ENCODE data around the gene TAC3. TPM values are rescaled to one million over a fixed set of nuclear protein-coding genes. Genes with fewer than 3 reads are reported as not detected.
A peak's percentile ranks its signal among the peaks of the same experiment; 100 is the strongest.
"Not testable (repeated sequence)": the region's sequence is repeated elsewhere in the genome, so short reads cannot be mapped to it uniquely, and the experiment has no call there.

Gene TAC3
- total RNA-seq, 2 donors from 2014 or later: 1.4 to 2.8 TPM

DNA sequence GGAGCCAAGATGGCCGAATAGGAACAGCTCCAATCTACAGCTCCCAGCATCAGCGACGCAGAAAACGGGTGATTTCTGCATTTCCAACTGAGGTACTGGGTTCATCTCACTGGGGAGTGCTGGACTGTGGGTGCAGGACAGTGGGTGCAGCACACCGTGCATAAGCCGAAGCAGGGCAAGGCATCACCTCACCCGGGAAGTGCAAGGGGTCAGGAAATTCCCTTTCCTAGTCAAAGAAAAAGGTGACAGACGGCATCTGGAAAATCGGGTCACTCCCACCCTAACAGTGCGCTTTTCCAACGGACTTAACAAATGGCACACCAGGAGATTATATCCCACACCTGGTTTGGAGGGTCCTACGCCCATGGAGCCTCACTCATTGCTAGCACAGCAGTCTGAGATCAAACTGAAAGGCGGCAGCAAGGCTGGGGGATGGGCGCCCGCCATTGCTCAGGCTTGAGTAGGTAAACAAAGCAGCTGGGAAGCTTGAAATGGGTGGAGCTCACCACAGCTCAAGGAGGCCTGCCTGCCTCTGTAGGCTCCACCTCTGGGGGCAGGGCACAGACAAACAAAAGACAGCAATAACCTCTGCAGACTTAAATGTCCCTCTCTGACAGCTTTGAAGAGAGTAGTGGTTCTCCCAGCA lies 50.2 kb downstream of the TAC3 start:
- intact Hi-C loops (cut with DNase I, micrococcal nuclease); ATAC-seq: not testable (repeated sequence)
- DNase-seq: peak in 1 of 2 donors; percentile 28

DNA sequence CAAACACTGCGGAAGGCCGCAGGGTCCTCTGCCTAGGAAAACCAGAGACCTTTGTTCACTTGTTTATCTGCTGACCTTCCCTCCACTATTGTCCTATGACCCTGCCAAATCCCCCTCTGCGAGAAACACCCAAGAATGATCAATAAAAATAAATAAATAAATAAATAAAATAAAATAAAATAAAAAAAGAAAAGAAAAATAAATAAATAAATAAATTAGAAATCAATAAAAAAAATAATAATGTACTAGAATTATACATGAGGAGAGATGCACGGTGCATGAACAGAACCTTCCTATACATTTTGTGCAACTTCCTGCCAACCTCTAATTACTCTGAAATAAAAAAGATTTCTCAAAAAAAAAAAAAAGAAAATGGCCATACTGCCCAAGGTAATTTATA lies 51.2 kb downstream of the TAC3 start:
- intact Hi-C loops (cut with DNase I, micrococcal nuclease); ATAC-seq; DNase-seq: not testable (repeated sequence)

DNA sequence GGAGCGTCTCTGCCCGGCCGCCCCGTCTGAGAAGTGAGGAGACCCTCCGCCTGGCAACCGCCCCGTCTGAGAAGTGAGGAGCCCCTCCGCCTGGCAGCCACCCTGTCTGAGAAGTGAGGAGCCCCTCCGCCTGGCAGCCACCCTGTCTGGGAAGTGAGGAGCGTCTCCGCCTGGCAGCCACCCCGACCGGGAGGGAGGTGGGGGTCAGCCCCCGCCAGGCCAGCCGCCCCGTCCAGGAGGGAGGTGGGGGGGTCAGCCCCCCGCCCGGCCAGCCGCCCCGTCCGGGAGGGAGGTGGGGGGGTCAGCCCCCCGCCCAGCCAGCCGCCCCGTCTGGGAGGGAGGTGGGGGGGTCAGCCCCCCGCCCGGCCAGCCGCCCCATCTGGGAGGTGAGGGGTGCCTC lies 52.8 kb downstream of the TAC3 start:
- DNase-seq; ATAC-seq; intact Hi-C loops (cut with DNase I, micrococcal nuclease): not testable (repeated sequence)

DNA sequence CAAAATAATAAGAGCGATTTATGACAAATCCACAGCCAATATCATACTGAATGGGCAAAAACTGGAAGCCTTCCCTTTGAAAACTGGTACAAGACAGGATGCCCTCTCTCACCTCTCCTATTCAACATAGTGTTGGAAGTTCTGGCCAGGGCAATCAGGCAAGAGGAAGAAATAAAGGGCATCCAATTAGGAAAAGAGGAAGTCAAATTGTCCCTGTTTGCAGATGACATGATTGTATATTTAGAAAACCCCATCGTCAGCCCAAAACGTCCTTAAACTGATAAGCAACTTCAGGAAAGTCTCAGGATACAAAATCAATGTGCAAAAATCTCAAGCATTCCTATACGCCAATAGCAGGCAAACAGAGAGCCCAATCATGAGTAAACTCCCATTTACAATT lies 54.1 kb downstream of the TAC3 start:
- DNase-seq; ATAC-seq; intact Hi-C loops (cut with DNase I, micrococcal nuclease): not testable (repeated sequence)

Other genes starting within 250 kb of the TAC3 start
- not detected for gene SDR9C7, start 82.1 kb downstream of the TAC3 start, total RNA-seq
- gene RDH16, start 58.9 kb downstream of the TAC3 start, total RNA-seq: under 1 TPM; 0.18 to 0.28 TPM
- 1 to 10 TPM; 3.2 to 4.5 TPM for gene ZBTB39, start 10.0 kb downstream of the TAC3 start, total RNA-seq
- 100 to 1,000 TPM; 281 to 296 TPM for gene MYO1A, start 33.6 kb upstream of the TAC3 start, total RNA-seq
- gene NEMP1, start 62.3 kb upstream of the TAC3 start, total RNA-seq: 1 to 10 TPM; 4.9 to 5.8 TPM
- 1 to 10 TPM; 2.3 to 8.9 TPM for gene NAB2, start 72.6 kb upstream of the TAC3 start, total RNA-seq
- 100 to 1,000 TPM; 182 to 214 TPM for gene STAT6, start 94.8 kb upstream of the TAC3 start, total RNA-seq
- 100 to 1,000 TPM; 117 to 119 TPM for gene LRP1, start 112.0 kb upstream of the TAC3 start, total RNA-seq
- not detected for gene LRP1-AS, start 131.1 kb upstream of the TAC3 start, total RNA-seq
- gene NXPH4, start 200.3 kb upstream of the TAC3 start, total RNA-seq: not detected
- 10 to 100 TPM; 45.3 to 58.8 TPM for gene SHMT2, start 213.2 kb upstream of the TAC3 start, total RNA-seq
- gene STAC3, start 234.7 kb upstream of the TAC3 start, total RNA-seq: 1 to 10 TPM; 2.0 to 4.2 TPM